ENCODE data around the gene ENOSF1.
A peak's percentile ranks its signal among the peaks of the same experiment; 100 is the strongest.

The ENOSF1 gene

DNA sequence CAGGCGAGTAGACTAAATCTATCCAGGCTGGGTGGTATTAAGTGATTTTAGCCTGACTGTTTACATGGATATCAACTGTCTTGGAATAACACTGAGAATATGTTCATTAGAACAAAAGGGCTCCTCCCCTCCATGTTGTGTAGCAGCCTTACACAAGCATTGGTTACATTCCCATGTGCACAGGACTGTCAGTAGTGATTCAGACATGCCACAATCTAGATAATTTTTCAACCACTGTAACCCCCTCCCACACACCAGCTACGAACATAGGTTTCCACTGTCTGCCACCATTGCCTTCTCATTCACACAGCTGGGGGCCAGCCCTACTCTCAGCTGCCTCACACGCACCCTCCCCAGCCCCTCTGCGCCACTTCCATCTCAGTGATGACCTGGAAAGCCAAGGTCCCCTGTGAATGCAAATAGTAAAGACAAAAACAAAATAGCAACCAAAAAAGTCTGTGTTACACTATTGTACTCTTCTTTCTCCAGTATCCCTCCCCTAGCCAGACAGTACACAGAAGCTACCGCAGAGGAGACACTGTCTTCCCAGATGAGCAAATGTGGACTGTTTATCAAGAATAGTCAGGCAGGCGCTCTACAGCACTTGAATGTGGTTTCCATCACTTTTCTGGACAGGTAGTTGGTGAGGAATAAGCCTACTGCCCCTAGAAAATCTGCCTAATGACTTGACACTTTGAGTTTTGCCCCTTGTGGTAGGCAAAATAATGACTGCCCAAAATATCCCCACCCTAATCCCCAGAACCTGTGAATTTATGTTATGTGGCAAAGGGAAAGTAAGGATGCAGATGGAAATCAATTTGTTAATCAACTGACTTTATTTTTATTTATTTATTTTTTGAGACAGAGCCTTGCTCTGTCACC lies 82.9 kb downstream of the ENOSF1 start:
- DNase-seq: no peak

GRCh38 chr18:627231-627630 lies 85.2 kb downstream of the ENOSF1 start:
- no peak for DNase-seq

DNA sequence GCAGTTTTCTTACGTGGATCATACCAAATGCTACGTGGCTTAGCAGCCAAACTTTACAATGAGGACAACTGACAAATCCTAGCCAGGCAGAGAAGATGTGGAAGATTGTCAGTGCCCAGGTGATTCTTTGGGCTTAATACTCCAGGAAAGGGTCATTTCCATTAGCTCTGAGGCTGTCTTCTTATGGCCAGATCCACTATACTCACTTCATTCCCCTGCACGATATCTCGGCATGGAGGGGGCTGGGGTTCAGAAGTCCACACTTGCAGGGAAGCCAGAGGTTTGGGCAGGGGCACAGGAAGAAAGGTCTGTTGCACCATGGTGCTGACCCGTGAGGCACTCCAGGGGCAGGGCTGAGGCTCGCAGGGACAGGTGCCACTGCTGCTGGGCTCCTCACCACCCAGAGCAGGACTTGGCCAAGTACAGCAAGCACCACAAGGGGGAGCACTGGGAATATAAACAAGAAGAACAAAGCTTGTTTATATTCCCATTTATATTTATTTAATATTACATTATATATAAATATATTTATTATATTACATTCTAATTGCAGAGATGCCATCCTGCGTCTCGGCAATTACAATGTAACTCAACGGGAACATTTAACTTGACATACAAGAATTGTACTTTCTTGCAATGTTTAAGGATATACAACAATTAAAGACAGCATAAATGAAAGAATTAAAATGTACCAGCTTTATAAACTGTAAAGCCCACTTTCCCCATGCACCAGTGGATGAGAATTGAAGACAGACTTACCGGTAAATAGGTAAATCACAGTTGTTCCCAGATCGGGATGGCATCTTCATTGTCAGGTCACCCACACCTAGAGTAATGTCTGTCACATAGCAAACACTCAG lies 88.4 kb downstream of the ENOSF1 start:
- DNase-seq: peak; percentile 1 to 28

- DNase-seq: no peak
Measured at GRCh38 chr18:622289-622688, 90.1 kb downstream of the ENOSF1 start.

- DNase-seq: no peak
Measured at GRCh38 chr18:621291-622043, 91.0 kb downstream of the ENOSF1 start.

All from NCI-H1930 (cell line).